Body of pancreas (tissue), 4 donors: ENCODE data around the gene HYAL1.

Source experiments
- CTCF ChIP-seq, 7 experiments: fragments of 450-650 bp in 4 of 7; fragments of 200-600 bp in 3 of 7; sonication (generic) in 3 of 7; IDR thresholded peaks; one replicate each; pipeline ENCODE4 v1.5.1; 2016 to 2019; ENCODE audit warnings: antibody characterized with exemption in 7 of 7
- POLR2A ChIP-seq, 3 donors: fragments of 450-650 bp; IDR thresholded peaks; one replicate each; pipeline ENCODE4 v1.6.1; 2016; ENCODE audit warnings: antibody characterized with exemption in 3 of 3, mild to moderate bottlenecking in 2 of 3

- TF ChIP-seq CTCF (IDR thresholded peaks at IDR 0.05) (no peak), POLR2A (IDR thresholded peaks at IDR 0.05) (no peak)
These were observed 27.0 kb upstream of the HYAL1 start for GRCh38 chr3:50330330-50330729.
